NB4 (cell line): ENCODE data around the gene XXYLT1.

Experiments used
- MYC ChIP-seq: IDR thresholded peaks from 2 replicates; pipeline ENCODE4 v1.6.1; 2011; ENCODE audit warnings: low read depth, low read length
- POLR2A ChIP-seq: IDR thresholded peaks from 2 replicates; pipeline ENCODE4 v1.6.1; 2011; ENCODE audit warnings: mild to moderate bottlenecking; ENCODE audit not compliant: insufficient read length; ENCODE audit errors: extremely low read depth
- TF ChIP-seq, protein P1 (sequence below): IDR thresholded peaks from one replicate; pipeline ENCODE4 v1.5.1; 2012; ENCODE audit warnings: low read depth, low read length
- TF ChIP-seq, protein P2 (sequence below): IDR thresholded peaks from 2 replicates; pipeline ENCODE4 v1.6.1; 2011; ENCODE audit warnings: low read depth, low read length

DNA sequence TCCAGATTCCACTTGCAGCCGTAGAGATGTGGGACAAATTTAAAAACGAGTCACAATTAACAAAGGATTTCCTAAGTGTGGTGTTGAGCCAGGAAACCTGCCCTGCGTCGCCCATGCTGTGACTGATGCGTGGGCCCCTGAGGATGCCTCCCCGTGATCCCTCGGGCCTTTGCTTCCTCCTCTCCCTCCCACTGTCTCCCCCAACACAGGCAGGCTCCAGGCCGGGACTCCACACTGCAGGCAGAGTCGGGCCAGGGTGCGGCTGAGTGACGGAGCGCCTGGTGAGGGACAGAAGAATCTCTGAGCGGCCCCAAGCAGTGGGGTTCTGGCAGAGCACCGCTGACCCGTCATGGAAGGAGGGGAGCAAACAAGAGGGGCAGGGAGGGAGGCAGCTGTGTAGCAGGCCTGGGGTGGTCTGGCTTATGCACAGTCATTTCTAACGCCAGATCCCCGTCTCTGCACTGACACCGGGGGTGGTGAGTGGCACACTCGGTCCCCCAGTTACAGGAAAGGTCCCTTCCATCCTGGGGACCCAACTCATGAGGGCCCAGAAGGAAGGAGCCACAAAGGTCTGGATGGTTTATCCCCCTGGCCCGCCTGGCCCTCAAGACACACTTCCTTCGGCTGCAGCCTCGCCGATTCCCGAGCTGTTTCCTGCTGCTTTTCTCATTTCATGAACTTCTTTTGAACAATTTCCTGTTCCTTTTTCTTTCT, 91.0 kb downstream of the XXYLT1 start:
- TF ChIP-seq, protein P1, sequence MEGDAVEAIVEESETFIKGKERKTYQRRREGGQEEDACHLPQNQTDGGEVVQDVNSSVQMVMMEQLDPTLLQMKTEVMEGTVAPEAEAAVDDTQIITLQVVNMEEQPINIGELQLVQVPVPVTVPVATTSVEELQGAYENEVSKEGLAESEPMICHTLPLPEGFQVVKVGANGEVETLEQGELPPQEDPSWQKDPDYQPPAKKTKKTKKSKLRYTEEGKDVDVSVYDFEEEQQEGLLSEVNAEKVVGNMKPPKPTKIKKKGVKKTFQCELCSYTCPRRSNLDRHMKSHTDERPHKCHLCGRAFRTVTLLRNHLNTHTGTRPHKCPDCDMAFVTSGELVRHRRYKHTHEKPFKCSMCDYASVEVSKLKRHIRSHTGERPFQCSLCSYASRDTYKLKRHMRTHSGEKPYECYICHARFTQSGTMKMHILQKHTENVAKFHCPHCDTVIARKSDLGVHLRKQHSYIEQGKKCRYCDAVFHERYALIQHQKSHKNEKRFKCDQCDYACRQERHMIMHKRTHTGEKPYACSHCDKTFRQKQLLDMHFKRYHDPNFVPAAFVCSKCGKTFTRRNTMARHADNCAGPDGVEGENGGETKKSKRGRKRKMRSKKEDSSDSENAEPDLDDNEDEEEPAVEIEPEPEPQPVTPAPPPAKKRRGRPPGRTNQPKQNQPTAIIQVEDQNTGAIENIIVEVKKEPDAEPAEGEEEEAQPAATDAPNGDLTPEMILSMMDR, result no peak
- TF ChIP-seq POLR2A (no peak), MYC (no peak)
- TF ChIP-seq, protein P2, sequence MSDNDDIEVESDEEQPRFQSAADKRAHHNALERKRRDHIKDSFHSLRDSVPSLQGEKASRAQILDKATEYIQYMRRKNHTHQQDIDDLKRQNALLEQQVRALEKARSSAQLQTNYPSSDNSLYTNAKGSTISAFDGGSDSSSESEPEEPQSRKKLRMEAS, result no peak
